ENCODE measurements around the gene ANGPTL2.

The ANGPTL2 gene

DNA sequence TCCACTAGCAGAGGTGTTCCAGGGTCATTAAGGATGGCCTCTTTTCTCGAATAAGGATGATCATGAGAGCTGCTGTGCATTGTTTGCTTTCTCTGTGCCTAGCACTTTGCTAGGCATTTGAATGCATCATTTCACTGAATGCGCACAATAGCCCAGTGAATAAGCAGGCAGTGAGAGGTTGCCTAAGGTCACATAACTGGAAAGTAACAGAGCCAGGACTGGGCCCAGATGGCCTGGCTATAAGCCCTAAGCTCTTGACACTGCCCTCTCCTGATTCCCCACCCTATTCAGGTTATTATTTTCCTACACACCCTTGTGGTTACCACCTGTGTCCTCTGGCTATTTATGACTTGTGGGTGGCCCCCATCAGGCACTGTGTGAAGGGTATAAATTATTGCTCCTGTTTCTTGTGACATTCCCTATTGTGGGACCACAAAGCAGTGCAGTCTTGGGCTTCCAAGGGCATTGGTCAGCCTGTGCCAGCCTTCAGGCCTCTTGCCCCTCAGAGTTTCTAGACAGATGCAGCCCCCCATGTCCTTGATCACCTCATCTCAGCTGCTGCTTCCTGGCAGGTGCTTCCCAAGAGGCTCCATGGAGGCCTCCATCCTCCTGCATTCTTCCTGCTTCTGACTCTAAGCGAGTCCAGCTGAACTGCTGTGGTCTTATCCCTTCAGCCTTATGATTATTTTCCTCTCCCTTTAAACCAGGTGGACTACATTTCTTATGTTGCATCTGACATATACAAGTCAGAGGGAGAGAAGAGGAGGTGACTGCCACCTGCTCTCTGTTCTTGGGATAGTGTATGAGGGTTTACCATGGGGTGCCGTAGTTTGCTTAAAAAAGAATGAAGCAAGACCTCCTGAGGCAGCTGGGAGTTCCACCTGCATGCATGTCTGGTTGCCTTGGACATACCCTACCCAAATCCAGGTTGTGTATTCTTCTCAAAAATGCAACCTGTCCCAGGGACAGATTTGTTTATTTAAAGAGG lies 47.6 kb downstream of the ANGPTL2 start:
- DNase-seq: peak; percentile 33

- peak; percentile 65 for DNase-seq
These were observed 54.7 kb downstream of the ANGPTL2 start for GRCh38 chr9:127067603-127068220.

GRCh38 chr9:127066851-127067136 lies 55.6 kb downstream of the ANGPTL2 start:
- no peak for DNase-seq

- no peak for DNase-seq
These were observed 56.2 kb downstream of the ANGPTL2 start for GRCh38 chr9:127066060-127066850.

- DNase-seq: no peak
These were observed 56.8 kb downstream of the ANGPTL2 start for GRCh38 chr9:127065592-127065991.

GRCh38 chr9:127064335-127064734 lies 58.1 kb downstream of the ANGPTL2 start:
- no peak for DNase-seq

DNA sequence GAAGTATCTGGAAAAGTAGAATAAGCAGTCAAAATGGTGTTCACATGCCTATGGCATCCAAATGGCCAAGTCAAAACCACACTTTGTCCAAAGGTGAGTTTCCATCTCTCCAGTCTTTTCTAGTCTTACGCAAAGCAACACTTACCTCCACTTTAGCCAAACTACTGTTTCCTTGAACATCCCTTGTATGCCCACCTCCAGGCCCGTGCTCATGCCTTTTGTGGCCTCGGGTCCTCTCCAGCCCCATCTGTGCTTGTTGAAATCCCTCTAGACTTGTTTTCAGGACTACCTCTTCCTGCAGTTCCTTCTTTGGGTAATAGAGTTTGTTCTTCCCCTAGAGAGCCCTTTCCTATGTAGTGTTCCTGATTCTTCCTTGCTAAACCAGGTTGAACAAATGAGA lies 61.0 kb downstream of the ANGPTL2 start:
- no peak for DNase-seq

DNA sequence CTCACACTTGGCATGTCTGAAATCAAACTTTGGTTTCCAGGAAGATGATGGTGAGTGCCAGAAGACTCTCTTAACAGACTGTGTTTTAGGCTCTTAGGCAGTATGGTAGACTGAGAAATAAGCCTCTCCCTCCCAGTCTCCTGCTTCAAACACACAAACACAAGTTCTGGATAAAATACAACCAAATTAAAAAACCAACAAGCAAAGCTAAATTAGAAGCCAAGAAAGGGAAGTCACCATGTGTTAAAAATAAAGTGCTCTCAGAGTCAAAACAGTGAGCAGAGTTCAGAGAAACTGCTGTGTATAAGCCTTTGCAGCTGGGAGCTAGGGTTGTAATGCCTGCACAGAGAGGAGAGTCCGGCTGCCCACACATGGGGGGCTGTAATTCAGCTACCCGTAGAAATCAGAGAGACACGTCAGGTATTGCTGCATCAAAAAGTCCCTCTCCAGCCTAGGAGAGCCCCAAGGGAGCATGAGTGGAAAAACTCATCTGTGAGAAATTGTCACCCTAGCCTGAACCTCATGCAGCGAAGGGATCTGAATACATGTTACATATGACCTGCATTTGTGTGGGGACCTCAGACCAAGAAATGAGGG lies 62.6 kb downstream of the ANGPTL2 start:
- no peak for DNase-seq

DNA sequence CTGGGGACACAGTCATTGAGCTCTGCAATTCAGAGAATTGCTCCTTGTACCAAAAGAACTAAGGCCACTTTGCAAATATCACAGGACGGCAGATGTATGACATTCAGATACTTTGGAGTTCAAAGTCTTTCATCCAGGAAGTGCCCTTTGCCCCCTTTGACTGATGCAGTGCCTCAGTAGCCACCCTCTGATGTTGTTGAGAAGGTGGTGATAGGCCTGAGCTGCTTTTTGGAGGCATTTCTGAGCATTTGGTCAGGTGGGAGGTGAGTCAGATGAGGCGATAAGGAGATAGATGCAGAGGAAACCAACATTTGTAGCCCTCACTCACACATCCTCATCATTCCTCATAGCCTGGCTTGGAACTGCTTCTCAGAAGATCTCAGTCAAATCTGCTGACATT lies 63.4 kb downstream of the ANGPTL2 start:
- no peak for DNase-seq

DNA sequence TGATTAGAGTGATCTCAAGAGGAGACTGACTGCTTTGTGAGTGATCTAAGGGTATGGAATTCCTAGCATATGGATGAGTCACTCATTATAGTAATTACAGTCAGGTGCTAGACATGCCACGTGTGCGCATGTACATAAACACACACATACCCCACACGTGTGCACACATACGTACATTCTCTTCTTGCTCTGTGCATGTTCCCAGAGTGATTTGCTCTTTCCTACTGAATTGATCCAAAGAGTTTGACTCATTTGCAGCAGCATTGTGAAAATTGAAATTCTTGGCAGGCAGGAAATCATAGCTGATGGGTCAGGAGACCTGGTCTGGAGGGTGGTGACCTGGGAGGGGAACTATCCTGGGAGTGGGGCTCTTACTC lies 63.8 kb downstream of the ANGPTL2 start:
- no peak for DNase-seq

DNA sequence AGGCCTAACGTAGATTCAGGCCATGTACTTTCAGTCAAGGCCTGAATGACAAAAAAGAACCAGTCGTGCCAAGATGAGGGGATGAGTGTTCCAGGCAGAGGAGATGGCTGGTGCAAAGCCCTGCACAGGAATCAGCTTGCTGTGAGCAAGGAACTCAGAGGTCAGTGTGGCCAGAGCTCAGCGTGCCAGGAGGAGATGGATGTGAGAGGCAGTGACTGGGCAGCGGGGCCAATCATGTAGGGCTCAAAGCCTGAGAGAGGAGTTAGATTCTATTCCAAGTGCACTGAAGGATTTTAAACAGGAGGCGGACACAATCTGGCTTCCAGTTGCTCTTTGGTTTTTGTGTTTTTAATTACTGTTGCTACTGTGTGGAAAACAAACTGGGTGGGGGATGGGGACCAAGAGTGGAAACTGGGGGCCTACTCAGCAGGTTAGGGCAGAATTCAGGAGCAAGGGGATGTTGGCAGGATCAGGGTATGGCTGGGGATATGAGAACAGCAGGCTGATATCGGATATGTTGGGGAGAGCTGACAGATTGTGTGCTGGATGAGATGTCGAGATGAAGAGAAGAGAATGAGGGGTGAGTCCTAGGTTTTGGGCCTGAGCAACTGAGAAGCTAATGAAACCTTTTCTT lies 64.3 kb downstream of the ANGPTL2 start:
- DNase-seq: peak; percentile 47

GRCh38 chr9:127056446-127056845 lies 66.0 kb downstream of the ANGPTL2 start:
- no peak for DNase-seq

DNA sequence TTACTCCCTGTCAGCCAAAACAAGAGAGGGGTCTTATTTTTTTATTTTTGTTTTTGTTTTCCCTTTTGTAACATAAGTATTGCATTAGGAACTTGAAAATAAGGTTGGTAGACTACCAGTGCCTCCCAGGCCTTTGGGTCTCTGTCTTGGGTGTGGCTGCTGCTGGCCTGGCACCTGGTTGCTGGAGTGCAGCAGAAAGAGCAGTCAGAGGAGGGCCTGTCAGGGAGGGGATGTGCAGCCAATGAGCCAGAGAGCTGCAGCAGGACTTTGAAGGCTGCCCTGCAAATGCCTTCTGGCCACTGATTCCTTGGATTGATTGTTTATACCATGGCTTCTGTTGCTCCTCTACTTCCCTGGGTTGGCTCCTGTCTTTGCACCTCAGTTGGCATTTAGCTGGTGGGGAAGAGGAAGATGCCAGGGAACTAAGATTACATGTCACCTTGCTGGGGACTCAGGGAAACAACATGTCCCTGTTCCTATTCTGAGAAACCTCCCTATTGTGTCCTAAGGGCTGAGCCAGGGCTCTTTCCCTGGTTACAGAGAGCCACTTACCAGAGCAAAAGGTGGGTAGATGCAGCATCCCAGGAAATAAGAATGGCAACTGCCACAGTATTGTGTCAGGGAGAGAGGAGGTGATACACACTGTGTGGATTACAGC lies 66.6 kb downstream of the ANGPTL2 start:
- DNase-seq: no peak

DNA sequence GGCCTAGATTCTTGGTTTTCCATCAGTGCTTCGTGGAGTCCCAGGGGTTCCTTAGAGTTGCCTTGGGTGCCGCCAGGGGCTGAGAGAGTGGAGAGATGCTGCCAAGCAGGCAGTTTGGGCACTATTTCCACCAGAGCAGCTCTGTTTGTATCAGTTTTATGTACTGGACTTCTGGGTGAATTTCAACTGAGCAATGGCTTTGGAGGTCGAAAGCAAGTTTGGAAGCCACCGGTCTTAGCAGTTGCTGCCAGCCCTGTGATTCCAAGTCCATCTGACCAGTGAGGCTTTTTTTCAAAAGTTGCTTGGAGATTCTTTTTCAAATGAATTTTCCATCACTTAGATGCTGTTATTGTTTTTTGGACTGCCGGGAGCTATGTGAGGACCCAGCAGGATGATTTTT lies 68.5 kb downstream of the ANGPTL2 start:
- peak; percentile 28 for DNase-seq

DNA sequence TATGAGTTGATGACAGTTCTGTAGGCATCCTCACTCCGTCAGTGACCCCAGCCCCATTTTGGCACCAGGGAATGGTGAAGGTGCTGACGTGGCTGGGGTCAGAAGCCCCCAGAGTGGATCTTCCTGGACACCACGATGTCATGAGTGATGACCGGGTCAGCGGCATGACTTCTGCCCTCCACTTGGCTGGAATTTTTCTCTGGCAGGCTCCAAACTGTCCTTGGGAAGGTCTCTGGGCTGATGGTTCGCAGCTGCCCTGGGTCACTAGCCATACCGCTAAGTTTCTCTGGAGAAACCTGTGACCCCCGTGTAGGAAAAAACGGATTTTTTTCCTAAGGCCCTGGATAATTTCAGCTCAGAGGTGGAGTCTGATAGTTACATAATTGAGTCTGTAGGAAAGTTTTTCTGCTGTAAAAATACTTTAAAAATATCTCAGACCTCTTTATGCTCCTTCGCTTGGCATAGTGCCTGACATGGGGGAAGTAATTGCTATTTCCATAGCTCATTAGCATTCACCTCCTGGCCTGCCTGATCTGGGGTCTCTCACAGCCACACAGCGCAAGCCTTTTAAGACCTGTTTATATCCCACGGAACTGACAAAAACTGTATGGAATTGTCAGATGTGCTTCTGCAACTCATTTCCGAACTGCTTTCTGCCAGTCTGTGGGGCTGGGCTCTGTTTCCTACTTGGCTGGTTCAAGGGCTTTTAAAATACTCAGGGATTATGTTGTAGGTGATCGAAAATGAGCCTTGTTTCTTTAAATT lies 69.2 kb downstream of the ANGPTL2 start:
- DNase-seq: no peak

DNA sequence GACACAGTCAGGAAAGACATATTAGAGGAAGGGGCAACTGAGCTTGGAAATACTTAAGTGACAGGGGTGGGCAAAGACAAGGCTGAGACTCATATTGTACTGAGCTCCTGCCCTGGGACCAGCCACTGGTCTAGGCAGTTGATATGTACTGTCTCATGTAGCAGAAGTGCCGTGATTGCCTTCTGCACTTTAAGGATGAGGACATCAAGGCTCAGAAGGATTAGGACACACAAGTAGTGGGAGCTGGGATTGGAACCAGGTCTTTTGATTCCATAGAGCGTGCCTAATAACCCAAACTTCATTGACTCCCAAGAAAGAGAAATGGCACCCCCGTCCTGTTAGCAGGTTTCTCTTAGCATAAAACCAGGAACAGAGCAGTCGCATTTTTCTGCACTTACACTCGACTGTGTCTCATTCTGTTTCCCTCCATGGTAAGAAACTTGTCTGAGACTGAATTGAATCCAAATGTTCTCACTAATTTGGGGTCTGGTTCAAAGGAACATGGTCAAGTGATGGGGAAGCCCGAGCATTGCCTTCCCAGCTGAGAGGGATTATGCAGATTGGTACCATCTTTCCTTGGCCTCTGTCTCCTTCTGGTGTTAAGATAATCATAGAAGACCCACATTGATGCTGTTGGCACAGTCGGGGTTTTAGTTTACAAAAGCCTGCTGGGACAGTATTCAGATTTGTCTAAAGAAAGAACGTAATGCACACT lies 70.4 kb downstream of the ANGPTL2 start:
- no peak for DNase-seq

- no peak for DNase-seq
These were observed 71.8 kb downstream of the ANGPTL2 start for GRCh38 chr9:127050591-127051001.

- no peak for DNase-seq
These were observed 72.3 kb downstream of the ANGPTL2 start for GRCh38 chr9:127050152-127050551.

DNA sequence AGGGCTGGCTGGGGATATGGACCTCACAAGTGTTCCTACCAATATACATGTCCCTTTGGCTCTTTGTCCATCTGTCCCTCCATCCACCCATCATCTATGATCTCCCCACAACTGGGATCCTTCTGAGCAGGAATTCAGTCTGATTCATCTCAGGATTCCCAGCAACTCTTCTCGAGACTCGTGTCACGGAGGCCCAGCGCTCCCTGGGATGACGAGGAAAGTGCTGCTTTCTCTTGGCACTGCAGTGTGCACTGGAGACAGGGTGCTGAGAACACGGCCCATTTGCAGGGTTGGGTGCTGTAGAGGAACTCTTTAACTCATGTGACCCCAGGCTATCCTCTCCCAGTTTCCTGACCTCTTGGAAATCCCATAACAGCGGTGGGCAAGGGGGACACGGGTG lies 72.9 kb downstream of the ANGPTL2 start:
- DNase-seq: peak; percentile 23

DNA sequence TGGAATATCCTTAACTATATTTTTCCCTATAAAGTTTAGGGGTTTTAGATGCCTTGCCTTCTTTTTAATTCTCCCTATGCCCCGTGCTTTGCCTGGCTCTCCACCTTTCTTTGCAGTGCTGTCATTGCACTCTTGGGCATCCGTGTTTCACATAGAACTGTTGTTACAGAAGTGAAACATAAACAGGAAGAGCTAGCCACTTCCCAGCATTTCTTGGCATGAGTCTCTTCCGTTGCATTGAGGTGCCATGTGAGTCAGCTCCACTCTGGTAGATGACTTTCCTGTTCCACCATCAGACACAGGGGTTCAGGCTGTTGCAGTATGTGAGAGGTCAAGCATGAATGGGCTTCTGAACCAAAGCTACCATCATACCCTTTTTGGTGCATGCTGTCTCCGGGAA lies 73.4 kb downstream of the ANGPTL2 start:
- no peak for DNase-seq

DNA sequence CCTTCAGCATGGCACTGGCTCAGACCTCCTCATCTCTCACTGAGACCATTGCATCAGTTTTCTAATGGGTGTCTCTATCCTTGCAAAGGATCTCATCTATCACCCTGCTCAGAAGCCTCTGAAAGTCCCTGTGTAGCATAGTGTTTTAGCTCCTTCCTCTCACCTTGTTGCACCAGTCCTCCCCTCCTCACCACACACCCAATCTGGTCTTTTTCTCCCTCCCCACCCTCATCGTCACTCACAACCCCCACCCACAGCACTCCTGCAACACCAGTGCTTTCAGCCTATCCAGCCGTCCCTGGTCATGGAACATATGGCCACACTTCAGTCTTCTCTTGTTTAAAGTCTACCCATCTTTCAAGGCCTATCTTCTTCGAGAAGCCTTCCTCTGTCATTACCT lies 74.5 kb downstream of the ANGPTL2 start:
- no peak for DNase-seq

Measured in islet precursor cell (in vitro differentiated cells).